Measurements from ENCODE around the gene MYH9.
A peak's percentile ranks its signal among the peaks of the same experiment; 100 is the strongest.

DNA sequence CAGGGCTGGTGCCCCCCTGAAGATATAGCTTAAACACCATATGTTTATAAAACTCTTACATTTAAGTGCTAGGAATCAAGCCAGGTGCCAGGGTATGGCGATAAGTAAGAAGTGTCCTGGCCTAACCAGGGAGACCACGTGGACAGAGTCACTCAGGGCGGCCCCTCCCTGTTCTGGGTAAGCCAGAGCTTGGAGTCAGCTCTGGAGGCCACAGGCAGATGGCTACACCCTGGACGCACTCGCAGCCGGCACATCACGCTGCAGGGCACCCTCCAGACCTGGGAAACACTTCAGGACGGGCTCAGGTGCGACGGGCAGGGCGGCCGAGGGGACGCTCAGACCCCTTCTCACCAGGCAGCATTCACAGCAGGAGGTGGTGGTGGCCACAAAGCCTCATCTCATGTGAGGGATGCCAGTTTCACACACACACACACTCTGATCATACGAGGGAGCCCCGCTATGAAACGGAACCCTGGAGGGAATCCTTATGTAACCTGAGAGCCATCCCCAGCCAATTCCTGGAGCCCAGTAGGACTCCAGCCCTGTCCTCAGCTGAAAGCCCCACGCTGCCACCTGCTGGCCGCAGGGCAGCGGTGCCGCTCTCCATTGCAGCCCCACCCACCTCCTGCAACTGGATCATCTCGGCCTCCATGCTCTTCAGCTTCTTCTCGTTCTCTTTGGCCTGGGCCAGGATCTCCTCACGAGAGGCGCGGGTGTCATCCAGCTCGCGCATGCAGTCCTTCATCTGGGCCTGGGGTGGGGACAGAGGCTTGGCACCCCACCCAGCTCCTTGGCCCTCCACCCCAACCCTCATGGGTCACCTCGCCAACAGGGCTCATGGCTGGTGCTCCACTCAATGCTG is 101.4 kb downstream of the MYH9 start:
- TF ChIP-seq, protein P1, sequence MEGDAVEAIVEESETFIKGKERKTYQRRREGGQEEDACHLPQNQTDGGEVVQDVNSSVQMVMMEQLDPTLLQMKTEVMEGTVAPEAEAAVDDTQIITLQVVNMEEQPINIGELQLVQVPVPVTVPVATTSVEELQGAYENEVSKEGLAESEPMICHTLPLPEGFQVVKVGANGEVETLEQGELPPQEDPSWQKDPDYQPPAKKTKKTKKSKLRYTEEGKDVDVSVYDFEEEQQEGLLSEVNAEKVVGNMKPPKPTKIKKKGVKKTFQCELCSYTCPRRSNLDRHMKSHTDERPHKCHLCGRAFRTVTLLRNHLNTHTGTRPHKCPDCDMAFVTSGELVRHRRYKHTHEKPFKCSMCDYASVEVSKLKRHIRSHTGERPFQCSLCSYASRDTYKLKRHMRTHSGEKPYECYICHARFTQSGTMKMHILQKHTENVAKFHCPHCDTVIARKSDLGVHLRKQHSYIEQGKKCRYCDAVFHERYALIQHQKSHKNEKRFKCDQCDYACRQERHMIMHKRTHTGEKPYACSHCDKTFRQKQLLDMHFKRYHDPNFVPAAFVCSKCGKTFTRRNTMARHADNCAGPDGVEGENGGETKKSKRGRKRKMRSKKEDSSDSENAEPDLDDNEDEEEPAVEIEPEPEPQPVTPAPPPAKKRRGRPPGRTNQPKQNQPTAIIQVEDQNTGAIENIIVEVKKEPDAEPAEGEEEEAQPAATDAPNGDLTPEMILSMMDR (conservative IDR thresholded peaks at IDR 0.05) = peak; percentile 98
- TF ChIP-seq ZFX (IDR thresholded peaks at IDR 0.05) = no peak
